ENCODE data around the gene NUCB1.
A peak's percentile ranks its signal among the peaks of the same experiment; 100 is the strongest.

The NUCB1 gene

DNA sequence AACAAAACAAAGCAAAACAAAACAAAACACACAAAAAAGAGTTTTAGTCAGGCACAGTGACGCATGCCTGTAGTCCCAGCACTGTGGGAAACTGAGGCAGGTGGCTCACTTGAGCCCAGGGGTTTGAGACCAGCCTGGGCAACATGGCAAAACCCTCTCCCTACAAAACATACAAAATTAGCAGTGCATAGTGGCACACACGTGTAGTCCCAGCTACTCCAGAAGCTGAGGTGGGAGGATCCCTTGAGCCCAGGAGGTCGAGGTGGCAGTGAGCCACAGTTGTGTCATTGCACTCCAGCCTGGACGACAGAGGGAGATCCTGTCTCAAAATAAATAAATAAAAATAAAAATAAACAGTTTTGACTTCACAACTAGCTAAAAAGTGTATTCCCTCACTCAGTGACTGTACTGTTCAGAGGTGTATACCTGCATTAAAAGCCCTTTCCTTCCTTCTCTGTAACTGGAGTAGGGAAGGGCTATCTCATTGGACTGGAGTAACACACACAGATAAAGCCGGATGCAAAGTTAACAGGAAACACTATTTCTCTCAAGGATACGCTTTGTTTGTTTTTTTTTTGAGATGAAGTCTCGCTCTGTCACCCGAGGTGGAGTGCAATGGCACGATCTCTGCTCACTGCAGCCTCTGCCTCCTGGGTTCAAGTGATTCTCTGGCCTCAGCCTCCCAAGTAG lies 50.9 kb downstream of the NUCB1 start:
- no peak for DNase-seq (ENCODE audit: low read depth)
- TF ChIP-seq, protein P1, sequence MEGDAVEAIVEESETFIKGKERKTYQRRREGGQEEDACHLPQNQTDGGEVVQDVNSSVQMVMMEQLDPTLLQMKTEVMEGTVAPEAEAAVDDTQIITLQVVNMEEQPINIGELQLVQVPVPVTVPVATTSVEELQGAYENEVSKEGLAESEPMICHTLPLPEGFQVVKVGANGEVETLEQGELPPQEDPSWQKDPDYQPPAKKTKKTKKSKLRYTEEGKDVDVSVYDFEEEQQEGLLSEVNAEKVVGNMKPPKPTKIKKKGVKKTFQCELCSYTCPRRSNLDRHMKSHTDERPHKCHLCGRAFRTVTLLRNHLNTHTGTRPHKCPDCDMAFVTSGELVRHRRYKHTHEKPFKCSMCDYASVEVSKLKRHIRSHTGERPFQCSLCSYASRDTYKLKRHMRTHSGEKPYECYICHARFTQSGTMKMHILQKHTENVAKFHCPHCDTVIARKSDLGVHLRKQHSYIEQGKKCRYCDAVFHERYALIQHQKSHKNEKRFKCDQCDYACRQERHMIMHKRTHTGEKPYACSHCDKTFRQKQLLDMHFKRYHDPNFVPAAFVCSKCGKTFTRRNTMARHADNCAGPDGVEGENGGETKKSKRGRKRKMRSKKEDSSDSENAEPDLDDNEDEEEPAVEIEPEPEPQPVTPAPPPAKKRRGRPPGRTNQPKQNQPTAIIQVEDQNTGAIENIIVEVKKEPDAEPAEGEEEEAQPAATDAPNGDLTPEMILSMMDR (conservative IDR thresholded peaks at IDR 0.05; ENCODE audit: control insufficient read depth, insufficient read depth, low read depth, low read length) = no peak

DNA sequence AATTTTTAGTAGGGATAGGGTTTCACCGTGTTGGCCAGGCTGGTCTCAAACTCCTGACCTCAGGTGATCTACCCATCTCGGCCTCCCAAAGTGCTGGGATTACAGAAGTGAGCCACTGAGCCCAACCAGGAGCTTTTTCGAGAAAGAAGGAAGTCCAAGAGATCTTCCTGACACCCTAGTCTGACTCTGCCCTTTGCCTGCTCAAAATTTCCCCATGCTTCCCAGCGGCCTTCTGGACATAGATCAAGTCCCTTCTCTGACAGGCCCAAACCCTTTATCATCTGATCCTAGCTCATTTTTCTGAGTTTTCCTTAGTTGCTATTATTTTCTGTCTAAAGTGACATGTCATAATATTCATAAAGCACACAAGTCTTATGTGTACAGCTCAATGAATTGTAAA lies 53.0 kb downstream of the NUCB1 start:
- no peak for DNase-seq (ENCODE audit: low read depth)
- no peak overlapping the region for H3K4me3 ChIP-seq (ENCODE audit: control insufficient read depth, low read depth, low read length)
- TF ChIP-seq, protein P1 (conservative IDR thresholded peaks at IDR 0.05; ENCODE audit: control insufficient read depth, insufficient read depth, low read depth, low read length) = no peak

More for the DNA sequence above, 50.9 kb downstream of the NUCB1 start:
- no peak overlapping the region for H3K4me3 ChIP-seq (ENCODE audit: control insufficient read depth, low read depth, low read length)

DNA sequence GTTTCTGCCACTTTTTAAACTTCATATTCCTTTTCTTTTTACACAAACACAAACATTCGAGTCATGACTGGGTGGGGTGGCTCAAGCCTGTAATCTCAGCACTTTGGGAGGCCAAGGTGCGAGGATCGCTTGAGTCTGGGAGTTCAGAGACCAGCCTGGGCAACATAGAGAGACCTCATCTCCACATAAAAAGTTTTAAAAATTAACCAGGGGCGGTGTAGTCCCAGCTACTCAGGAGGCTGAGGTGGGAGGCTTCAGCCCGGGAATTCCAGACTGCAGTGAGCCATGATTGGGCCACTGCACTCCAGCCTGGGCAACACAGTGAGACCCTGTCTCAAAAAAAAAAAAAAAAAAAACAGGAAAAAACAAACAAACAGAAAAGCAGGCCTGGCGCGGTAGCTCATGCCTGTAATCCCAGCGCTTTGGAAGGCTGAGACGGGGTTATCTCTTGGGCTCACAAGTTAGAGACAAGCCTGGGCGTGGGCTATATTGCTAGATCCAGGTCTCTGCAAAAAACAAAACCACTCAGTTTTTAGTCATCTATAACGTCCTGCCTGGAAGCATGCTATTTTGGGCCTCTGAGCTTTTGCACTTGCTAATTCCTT lies 54.0 kb downstream of the NUCB1 start:
- peak overlapping the region; percentile 50 for H3K4me3 ChIP-seq (ENCODE audit: control insufficient read depth, low read depth, low read length)
- TF ChIP-seq, protein P1 (conservative IDR thresholded peaks at IDR 0.05; ENCODE audit: control insufficient read depth, insufficient read depth, low read depth, low read length) = no peak
- no peak for DNase-seq (ENCODE audit: low read depth)

DNA sequence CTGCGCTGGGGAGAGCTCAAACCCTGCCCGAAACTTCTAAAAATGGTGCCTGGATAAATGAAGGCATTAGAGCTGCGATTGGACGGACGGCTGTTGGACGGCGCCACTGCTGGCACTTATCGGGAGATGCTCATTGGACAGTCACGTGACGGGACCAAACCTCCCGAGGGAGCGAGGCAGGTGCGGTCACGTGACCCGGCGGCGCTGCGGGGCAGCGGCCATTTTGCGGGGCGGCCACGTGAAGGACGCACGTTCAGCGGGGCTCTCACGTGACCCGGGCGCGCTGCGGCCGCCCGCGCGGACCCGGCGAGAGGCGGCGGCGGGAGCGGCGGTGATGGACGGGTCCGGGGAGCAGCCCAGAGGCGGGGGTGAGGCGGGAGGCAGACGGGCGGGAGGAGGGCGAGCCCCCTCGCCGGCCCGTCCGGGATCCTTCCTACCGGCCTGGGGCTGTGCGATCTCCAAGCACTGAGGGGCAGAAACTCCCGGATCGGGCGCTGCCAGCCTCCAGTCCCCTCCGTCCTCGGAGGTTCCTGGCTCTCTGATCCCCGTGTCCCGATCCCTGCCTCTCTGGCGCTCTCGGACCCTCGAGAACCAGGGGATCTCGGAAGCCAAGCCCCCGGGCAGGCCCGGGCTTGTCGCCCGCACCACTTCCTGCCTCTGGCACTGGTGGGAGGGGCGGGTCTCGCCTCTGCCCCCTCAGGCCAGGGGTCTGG lies 54.6 kb downstream of the NUCB1 start, which contains the start of gene BAX:
Gene BAX, plus strand, starts transcription at position 281 of the 713 bp plus-strand sequence. Its CDS starts 54 bp downstream, at position 335.
- peak within 1 kb of the TSS; percentile 89 for H3K4me3 ChIP-seq (ENCODE audit: control insufficient read depth, low read depth, low read length)
- TF ChIP-seq, protein P1 (conservative IDR thresholded peaks at IDR 0.05; ENCODE audit: control insufficient read depth, insufficient read depth, low read depth, low read length) = no peak
- DNase-seq (ENCODE audit: low read depth) = peak; percentile 96

DNA sequence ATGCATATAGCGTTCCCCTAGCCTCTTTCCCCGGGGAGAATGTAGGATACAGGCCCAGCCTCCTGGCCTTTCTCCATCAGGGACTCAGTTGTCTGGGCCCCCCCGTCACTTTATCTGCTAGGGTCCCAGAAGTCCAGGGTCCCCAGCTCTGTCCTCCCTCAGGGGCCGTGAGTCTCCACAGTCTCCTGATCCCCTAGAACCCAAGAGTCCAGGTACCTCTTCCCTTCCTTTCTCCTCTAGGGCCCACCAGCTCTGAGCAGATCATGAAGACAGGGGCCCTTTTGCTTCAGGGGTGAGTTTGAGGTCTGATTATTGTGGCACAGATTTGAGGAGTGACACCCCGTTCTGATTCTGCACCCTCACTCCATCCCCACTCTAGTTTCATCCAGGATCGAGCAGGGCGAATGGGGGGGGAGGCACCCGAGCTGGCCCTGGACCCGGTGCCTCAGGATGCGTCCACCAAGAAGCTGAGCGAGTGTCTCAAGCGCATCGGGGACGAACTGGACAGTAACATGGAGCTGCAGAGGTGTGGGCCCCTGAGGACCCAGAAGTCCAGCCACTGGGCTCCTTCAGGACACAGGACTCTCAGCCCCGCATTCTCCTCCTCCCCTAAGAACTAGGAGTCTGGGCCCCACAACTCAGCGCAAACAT lies 55.3 kb downstream of the NUCB1 start:
- DNase-seq (ENCODE audit: low read depth) = no peak
- TF ChIP-seq, protein P1 (conservative IDR thresholded peaks at IDR 0.05; ENCODE audit: control insufficient read depth, insufficient read depth, low read depth, low read length) = no peak
- peak overlapping the region; percentile 89 for H3K4me3 ChIP-seq (ENCODE audit: control insufficient read depth, low read depth, low read length)

DNA sequence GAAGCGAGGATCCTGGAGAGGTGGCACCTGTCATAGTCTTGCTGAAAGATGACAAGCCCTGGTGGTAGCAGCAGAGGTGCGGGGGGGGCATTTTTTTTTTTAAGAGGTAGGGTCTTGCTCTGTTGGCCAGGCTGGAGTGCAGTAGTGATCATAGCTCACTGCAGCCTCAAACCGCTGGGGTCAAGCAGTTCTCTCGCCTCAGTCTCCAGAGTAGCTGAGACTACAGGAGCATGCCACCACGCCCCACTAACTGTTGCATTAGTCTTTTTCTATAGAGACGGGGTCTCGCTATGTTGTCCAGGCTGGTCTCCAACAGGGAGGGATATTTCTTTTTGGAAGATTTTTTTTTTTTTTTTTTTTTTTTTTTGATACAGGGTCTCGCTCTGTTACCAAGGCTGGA lies 57.9 kb downstream of the NUCB1 start:
- no peak overlapping the region for H3K4me3 ChIP-seq (ENCODE audit: control insufficient read depth, low read depth, low read length)
- no peak for DNase-seq (ENCODE audit: low read depth)
- TF ChIP-seq, protein P1 (conservative IDR thresholded peaks at IDR 0.05; ENCODE audit: control insufficient read depth, insufficient read depth, low read depth, low read length) = no peak
